Liver (tissue), 3 donors: Measurements from ENCODE around the gene CILP.

ENCODE experiments used
- CTCF ChIP-seq: fragments of 150-350 bp; IDR thresholded peaks from 2 replicates; pipeline ENCODE4 v1.5.1; 2017; ENCODE audit warnings: improper control_type of control experiment, low read depth, low read length; ENCODE audit not compliant: missing input control
- EGR1 ChIP-seq, 2 donors: IDR thresholded peaks; 2 replicates each; pipeline ENCODE4 v1.6.1; 2016 to 2018; ENCODE audit warnings: antibody characterized with exemption in 2 of 2, low read depth in 2 of 2
- GABPA ChIP-seq, 2 donors: IDR thresholded peaks in 1 of 2; conservative IDR thresholded peaks in 1 of 2; 2 replicates each; pipeline ENCODE4 v1.6.1; 2016; ENCODE audit warnings: antibody characterized with exemption in 2 of 2, mild to moderate bottlenecking in 1 of 2, moderate library complexity in 1 of 2
- JUND ChIP-seq, 2 donors: IDR thresholded peaks; 2 replicates each; pipeline ENCODE4 v1.6.1; 2016; ENCODE audit warnings: antibody characterized with exemption in 2 of 2
- MAX ChIP-seq: IDR thresholded peaks from 2 replicates; pipeline ENCODE4 v1.6.1; 2016; ENCODE audit warnings: antibody characterized with exemption
- REST ChIP-seq: IDR thresholded peaks from 2 replicates; pipeline ENCODE4 v1.6.1; 2016; ENCODE audit warnings: antibody characterized with exemption, mild to moderate bottlenecking
- RXRA ChIP-seq, 2 donors: IDR thresholded peaks; 2 replicates each; pipeline ENCODE4 v1.6.1; 2017 to 2018; ENCODE audit warnings: antibody characterized with exemption in 2 of 2, mild to moderate bottlenecking in 1 of 2
- SP1 ChIP-seq: IDR thresholded peaks from 2 replicates; pipeline ENCODE4 v1.6.1; 2018; ENCODE audit warnings: antibody characterized with exemption, mild to moderate bottlenecking
- TAF1 ChIP-seq: conservative IDR thresholded peaks from 2 replicates; pipeline ENCODE4 v1.6.1; 2016; ENCODE audit warnings: antibody characterized with exemption, mild to moderate bottlenecking
- YY1 ChIP-seq: IDR thresholded peaks from 2 replicates; pipeline ENCODE4 v1.6.1; 2016; ENCODE audit warnings: antibody characterized with exemption, mild to moderate bottlenecking
- donor health status: healthy.
- donor health status: healthy.

GRCh38 chr15:65175511-65175910, 35.8 kb downstream of the CILP start:
- TF ChIP-seq REST (no peak), CTCF (no peak), SP1 (no peak), RXRA (IDR thresholded peaks at IDR 0.05) (no peak), TAF1 (no peak), GABPA (IDR thresholded peaks at IDR 0.05 in 1 of 2, conservative IDR thresholded peaks at IDR 0.05 in 1 of 2) (no peak), MAX (no peak), YY1 (no peak), EGR1 (IDR thresholded peaks at IDR 0.05; ENCODE audit: low read depth in 2 of 2) (no peak), JUND (IDR thresholded peaks at IDR 0.05) (no peak)
